T-helper 17 cell (primary cell): Measurements from ENCODE around the gene PHYKPL. TPM values are rescaled to one million over a fixed set of nuclear protein-coding genes. Genes with fewer than 3 reads are reported as not detected.
"Not testable (repeated sequence)": the region's sequence is repeated elsewhere in the genome, so short reads cannot be mapped to it uniquely, and the experiment has no call there.

ENCODE experiments used
- ATAC-seq: fragments of 150-1000 bp; cut with Tn5 transposase; 2 replicates; pipeline ENCODE4 v1.10.0; 2021; ENCODE audit warnings: mild to moderate bottlenecking, moderate library complexity
- DNase-seq, 3 donors: peaks; one replicate each; pipeline versions ENCODE4 v3.0.0 to v3.0.0-alpha.2; 2020 to 2021
- H3K9me3 ChIP-seq: one replicate; pipeline ENCODE4 v1.7.0; 2013; ENCODE audit warnings: low read length, mild to moderate bottlenecking; ENCODE audit not compliant: control insufficient read depth, poor library complexity, severe bottlenecking
- H3K27ac Mint-ChIP-seq: one replicate; pipeline ENCODE4 v1.8.0; 2022; ENCODE audit warnings: mild to moderate bottlenecking, moderate library complexity, mixed read lengths
- H3K27me3 Mint-ChIP-seq: one replicate; pipeline ENCODE4 v1.8.0; 2022; ENCODE audit warnings: mixed read lengths
- H3K36me3 Mint-ChIP-seq: one replicate; pipeline ENCODE4 v1.8.0; 2022; ENCODE audit warnings: low read depth, mixed read lengths
- H3K4me1 Mint-ChIP-seq: one replicate; pipeline ENCODE4 v1.8.0; 2022; ENCODE audit warnings: mild to moderate bottlenecking, mixed read lengths
- H3K4me3 Mint-ChIP-seq: one replicate; pipeline ENCODE4 v1.8.0; 2022; ENCODE audit warnings: mild to moderate bottlenecking, moderate library complexity, mixed read lengths
- total RNA-seq, 4 donors: library from RNA in 2 of 4; stranded (reverse) in 2 of 4; gene quantifications; one replicate each; pipeline ENCODE4 v1.2.3 and lab custom pipeline; 2022 to 2026

The PHYKPL gene
- total RNA-seq, 2 donors from 2014 or later: 86.9 to 107 TPM

DNA sequence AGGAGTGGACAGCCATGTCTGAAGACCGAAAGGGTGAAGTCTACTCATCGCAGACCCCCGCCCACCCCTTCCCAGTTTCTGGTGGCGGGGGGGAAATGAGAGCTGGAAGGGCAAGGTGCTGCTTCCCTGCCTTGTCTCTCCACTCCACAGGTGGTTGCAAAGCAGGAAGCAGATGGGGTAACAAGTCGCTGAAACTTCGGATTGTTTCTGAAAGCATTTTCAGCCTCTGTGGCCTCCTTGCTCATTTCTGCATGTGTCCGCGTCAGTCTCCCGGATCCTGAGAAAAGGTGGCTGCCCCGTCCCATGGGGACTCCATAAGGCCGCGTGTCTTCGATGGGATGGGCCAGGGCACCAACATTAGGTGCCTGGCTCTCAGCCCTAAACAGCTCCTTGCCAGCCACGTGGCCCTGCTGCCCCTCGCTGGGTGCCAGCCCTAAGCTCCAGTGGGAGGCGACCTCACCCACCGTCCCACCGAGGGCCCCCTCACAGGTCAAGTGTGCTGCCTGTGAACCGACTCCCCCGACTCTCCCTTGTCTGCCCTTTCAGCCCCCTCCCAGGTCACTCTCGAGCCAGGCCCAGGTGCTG lies 971 bp downstream of the PHYKPL start:
- Mint-ChIP-seq H3K4me3 (peak overlapping the region; percentile 86), H3K27me3 (no peaks in the 10 kb centered on the region), H3K27ac (peak overlapping the region; percentile 81), H3K36me3 (peaks cover 9% of the 10 kb centered on the region), H3K4me1 (peaks cover 48% of the 10 kb centered on the region)
- H3K9me3 ChIP-seq: no peaks in the 10 kb centered on the region
- no peak for DNase-seq
- peak; percentile 2 for ATAC-seq

DNA sequence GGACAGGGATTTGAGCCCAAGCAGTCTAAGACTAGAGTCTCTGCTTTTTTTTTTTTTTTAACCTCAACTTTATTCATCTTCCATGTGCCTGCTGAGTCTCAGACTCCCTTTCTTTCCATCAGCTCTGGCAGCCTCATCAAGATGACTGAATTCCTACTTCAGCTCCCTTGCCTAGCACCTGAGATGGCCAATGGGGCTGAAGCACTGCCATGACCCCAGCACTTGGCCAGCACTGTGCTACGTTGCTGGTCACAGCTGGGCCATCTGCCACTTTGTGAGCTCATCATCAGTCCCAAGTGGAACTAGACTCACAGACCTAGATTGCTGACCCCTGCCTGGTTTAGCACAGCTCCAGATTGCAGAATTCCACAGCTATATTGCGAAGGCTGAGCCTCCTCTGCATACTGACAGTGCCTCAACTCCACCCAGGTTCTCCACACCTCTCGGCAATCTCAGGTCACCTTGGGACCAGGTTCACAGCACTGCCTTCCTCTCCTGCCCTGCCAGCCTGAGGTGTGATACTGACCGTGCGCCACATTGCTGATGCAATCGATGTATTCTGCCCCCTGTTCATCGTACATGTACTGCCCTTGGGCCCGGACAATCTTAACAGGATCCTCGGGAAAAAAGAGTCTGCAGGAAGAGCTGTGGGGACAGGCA lies 1.6 kb downstream of the PHYKPL start:
- DNase-seq (no peak), ATAC-seq (no peak)
- H3K36me3 Mint-ChIP-seq: peaks cover 9% of the 10 kb centered on the region
- peaks cover 51% of the 10 kb centered on the region for H3K4me1 Mint-ChIP-seq
- H3K9me3 ChIP-seq: no peaks in the 10 kb centered on the region
- H3K4me3 Mint-ChIP-seq: peak overlapping the region; percentile 86
- H3K27ac Mint-ChIP-seq: peak overlapping the region; percentile 81
- no peaks in the 10 kb centered on the region for H3K27me3 Mint-ChIP-seq

DNA sequence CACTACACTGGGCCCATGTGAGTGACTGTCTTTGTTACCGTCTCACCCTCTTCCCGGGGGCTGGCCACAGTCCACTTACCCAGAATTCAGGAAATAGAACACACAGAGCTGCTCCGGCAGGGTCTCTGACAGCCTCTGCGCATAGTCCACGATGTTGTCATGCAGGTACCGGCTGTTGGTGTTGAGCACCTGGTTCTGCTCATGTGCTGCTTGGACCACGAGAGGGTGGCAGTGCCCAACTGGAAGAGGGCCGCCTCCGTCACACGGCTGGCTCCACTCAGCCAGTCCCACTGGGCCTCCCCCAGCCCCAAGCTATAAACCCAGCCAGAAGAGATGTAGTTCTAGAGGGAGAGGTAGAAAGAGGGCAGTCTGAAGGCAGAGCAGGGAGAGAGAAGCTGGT lies 2.7 kb downstream of the PHYKPL start:
- DNase-seq: no peak
- no peaks in the 10 kb centered on the region for H3K27me3 Mint-ChIP-seq
- no peaks in the 10 kb centered on the region for H3K9me3 ChIP-seq
- peaks cover 10% of the 10 kb centered on the region for H3K36me3 Mint-ChIP-seq
- peaks cover 46% of the 10 kb centered on the region for H3K4me1 Mint-ChIP-seq
- H3K4me3 Mint-ChIP-seq: peak overlapping the region; percentile 86
- H3K27ac Mint-ChIP-seq: peak overlapping the region; percentile 81
- no peak for ATAC-seq

DNA sequence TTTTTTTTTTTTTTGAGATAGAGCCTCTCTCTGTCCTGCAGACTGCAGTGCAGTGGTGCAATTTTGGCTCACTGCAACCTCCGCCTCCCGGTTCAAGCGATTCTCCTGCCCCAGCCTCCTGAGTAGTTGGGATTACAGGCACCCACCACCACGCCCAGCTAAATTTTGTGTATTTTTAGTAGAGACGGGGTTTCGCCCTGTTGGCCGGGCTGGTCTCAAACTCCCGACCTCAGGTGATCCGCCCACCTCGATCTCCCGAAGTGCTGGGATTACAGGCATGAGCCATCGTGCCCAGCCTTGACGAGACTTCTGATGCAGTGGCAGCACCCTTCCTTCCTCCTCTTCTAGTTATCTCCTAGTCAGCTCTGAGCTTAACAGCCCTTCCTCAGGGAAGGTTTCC lies 3.5 kb downstream of the PHYKPL start:
- peaks cover 11% of the 10 kb centered on the region for H3K36me3 Mint-ChIP-seq
- H3K4me3 Mint-ChIP-seq: peak overlapping the region; percentile 41
- not testable (repeated sequence) for H3K27ac Mint-ChIP-seq, DNase-seq, H3K9me3 ChIP-seq, ATAC-seq, H3K27me3 Mint-ChIP-seq
- peaks cover 47% of the 10 kb centered on the region for H3K4me1 Mint-ChIP-seq

DNA sequence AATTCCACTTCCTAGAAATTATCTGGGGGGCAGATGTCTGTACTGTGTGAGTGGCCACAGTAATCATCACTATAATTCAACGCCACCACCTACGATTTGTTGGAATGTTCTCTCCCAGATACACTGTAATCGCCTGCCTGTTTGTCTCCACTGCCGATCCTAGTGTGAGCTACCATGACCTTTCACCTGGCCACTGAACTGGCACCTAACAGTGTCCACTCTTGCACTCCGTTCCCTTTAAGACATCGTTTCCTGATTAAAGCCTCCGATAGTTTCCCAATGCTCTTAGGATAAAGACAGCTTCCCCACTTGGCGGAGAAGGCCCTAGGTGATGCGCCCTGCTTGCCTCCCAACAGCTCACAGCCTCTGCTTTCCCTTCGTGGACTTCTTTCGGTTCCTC lies 4.0 kb downstream of the PHYKPL start:
- H3K9me3 ChIP-seq: no peaks in the 10 kb centered on the region
- Mint-ChIP-seq H3K4me3 (no peak overlapping the region), H3K27ac (no peak overlapping the region), H3K27me3 (no peaks in the 10 kb centered on the region), H3K4me1 (peaks cover 52% of the 10 kb centered on the region), H3K36me3 (peaks cover 11% of the 10 kb centered on the region)
- no peak for ATAC-seq
- DNase-seq: no peak

DNA sequence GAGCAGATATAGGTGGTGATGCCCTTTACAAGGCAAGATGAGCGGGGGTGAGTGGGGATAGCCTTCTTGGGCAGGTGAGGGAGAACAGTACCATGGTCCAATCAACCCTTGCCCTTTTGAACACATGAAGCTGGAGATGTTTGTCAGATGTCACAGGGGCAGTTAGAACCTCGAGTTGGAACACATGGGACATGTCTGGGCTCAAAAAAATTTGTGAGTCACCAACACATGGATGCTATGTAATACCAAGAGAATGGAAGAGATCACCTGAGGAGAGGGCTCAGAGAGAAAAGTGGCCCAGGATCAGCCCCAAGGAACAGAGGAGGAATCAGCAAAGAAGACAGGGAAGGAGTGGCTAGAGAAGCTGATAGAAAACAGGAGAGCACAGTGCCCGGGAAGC lies 4.7 kb downstream of the PHYKPL start:
- Mint-ChIP-seq H3K4me1 (peaks cover 56% of the 10 kb centered on the region), H3K27ac (peak overlapping the region; percentile 65), H3K27me3 (no peaks in the 10 kb centered on the region), H3K4me3 (peak overlapping the region; percentile 25), H3K36me3 (peaks cover 11% of the 10 kb centered on the region)
- no peaks in the 10 kb centered on the region for H3K9me3 ChIP-seq
- no peak for ATAC-seq
- DNase-seq: no peak

DNA sequence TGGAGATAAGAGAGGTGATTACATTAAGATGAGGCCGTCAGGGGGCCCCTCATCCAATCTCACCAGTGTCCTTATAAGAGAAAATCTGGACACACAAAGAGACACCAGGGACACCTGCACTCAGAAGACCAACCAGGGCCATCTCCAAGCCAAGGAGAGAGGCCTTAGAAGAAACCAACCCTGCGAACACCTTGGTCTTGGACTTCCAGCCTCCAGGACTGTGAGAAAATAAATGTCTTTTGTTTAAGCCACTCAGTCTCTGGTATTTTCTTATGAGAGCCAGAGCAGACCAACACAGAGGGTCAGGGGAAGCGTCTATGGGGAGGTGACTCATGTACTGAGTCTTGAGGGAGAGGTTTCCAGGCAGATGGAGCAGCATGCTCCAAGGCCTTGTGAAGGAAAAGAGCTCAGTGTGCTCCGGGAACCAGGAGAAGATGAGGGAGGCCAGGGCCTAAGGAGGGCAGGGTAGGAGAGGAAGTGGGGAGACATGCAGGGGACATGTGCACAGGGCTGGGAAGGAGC lies 5.4 kb downstream of the PHYKPL start:
- no peak for ATAC-seq
- H3K4me1 Mint-ChIP-seq: peaks cover 56% of the 10 kb centered on the region
- H3K4me3 Mint-ChIP-seq: peak overlapping the region; percentile 12
- no peaks in the 10 kb centered on the region for H3K9me3 ChIP-seq
- peak overlapping the region; percentile 65 for H3K27ac Mint-ChIP-seq
- peaks cover 11% of the 10 kb centered on the region for H3K36me3 Mint-ChIP-seq
- H3K27me3 Mint-ChIP-seq: no peaks in the 10 kb centered on the region
- no peak for DNase-seq

DNA sequence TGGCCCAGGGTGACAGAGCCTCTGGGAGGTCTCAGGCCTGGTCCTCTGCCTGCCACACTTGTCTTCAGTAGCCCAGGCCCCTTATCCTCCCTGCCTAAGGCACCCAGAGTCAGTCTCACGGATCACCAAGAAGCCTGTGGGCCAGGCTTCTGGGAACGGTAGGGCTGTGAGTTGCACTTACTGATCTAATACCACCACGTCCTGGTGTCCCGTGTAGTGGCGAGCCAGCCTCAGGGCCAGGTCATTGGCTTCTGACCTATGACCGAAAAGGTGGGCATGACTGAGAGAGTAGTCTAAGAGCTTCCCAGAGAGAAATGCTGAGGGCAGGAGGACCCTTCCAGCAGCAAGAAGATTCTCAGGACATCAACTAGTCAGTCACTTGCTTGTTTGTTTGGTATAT lies 7.4 kb downstream of the PHYKPL start:
- no peak for DNase-seq
- H3K4me1 Mint-ChIP-seq: peaks cover 57% of the 10 kb centered on the region
- H3K27me3 Mint-ChIP-seq: no peaks in the 10 kb centered on the region
- ATAC-seq: no peak
- no peaks in the 10 kb centered on the region for H3K9me3 ChIP-seq
- peaks cover 18% of the 10 kb centered on the region for H3K36me3 Mint-ChIP-seq
- no peak overlapping the region for H3K4me3 Mint-ChIP-seq
- peak overlapping the region; percentile 57 for H3K27ac Mint-ChIP-seq

DNA sequence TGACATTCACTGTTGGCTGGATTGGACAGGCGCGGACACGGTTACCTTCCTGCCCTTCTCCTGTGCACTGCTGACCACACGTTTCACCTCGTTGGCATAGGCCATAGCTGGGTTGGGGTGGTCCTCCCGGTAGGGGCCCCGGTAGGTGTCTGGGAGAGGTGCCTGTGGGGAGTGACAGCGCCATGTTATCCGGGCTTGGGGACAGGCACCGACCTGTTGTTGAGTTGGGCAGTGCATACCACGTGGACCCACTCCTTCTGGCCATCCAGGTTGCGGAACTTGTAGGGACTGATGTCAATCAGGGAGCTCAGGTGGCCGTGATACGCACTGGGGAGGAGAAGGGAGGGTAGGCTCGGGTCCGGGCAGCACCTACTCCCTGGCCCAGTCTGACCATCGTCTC lies 8.2 kb downstream of the PHYKPL start:
- DNase-seq (no peak), ATAC-seq (no peak)
- H3K9me3 ChIP-seq: no peaks in the 10 kb centered on the region
- H3K4me1 Mint-ChIP-seq: peaks cover 50% of the 10 kb centered on the region
- H3K36me3 Mint-ChIP-seq: peaks cover 18% of the 10 kb centered on the region
- no peaks in the 10 kb centered on the region for H3K27me3 Mint-ChIP-seq
- H3K27ac Mint-ChIP-seq: peak overlapping the region; percentile 83
- no peak overlapping the region for H3K4me3 Mint-ChIP-seq

DNA sequence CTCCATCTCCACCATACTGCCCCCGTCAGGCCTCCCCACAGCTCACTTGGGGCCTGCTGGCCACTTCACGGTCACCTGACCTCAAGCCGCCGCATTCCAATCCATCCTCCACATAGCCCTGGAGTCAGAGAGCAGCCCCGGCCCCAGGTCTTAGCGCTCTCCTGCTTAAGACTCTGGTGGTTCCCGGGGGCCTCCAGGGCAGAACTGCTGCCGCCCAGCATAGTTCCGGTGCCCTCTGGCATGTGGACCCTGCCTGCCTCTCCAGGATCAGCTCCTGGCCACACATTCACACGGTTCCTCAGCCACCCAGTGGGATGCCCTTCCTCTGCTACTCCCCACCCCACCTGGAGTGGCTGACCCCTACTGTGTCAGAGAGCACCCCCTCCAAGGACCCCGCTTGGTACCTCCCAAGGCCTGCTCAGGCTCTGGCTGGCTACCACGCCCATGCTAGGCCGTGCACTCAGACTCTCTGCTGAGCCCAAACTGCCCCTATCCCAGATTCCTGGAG lies 8.7 kb downstream of the PHYKPL start:
- Mint-ChIP-seq H3K4me3 (peak overlapping the region; percentile 52), H3K27ac (peak overlapping the region; percentile 83), H3K4me1 (peaks cover 45% of the 10 kb centered on the region), H3K27me3 (no peaks in the 10 kb centered on the region), H3K36me3 (peaks cover 18% of the 10 kb centered on the region)
- DNase-seq (no peak), ATAC-seq (no peak)
- H3K9me3 ChIP-seq: no peaks in the 10 kb centered on the region

DNA sequence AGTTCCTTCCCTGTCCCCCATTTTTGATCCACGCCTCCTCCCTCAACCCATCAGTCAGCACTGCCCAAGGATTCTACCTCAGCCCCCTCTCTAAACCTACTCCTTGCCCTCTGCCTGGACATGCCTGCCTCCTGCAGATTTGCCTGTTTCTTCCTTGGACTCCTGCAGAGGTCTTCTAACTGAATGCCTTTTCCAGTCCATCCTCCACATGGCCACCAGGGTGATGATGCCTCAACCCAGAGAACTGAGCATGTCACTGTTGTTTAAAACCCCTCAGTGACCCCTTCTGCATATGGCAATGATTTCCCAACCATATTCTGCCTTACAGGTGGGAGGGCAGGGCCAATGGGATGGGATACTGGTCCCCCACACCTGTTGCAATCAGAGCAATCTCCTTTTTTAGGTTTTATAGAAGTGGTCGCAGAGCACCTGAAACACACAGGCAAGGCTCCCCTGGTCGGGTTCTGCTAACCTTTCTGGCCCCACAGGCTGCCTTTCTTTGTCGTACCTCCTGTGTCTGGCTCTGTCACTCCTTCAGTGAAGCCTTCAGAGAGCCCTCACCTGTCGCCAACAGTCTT lies 9.3 kb downstream of the PHYKPL start:
- H3K36me3 Mint-ChIP-seq: peaks cover 18% of the 10 kb centered on the region
- no peaks in the 10 kb centered on the region for H3K27me3 Mint-ChIP-seq
- no peak for DNase-seq
- ATAC-seq: no peak
- H3K4me3 Mint-ChIP-seq: no peak overlapping the region
- peaks cover 44% of the 10 kb centered on the region for H3K4me1 Mint-ChIP-seq
- peak overlapping the region; percentile 83 for H3K27ac Mint-ChIP-seq
- H3K9me3 ChIP-seq: no peaks in the 10 kb centered on the region

DNA sequence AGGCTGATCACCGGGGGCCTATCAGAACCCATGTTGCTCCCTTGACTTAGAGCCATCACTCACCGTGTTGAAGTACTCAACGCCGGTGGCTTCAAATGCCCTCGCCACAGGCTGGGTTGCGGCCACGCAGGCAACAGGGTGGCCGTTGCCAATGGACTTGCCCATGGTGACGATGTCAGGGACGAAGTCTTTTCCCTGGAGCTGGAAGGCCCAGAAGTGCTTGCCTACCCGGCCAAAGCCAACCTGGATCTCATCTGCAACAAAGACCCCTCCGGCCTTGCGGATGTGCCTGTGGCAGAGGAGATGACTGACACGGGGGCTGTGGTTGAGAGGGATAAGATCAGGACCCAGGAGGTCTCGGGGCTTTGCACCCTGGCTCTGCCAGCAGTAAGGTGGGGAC lies 10.3 kb downstream of the PHYKPL start:
- no peak for ATAC-seq
- peak overlapping the region; percentile 83 for H3K27ac Mint-ChIP-seq
- peaks cover 36% of the 10 kb centered on the region for H3K4me1 Mint-ChIP-seq
- H3K36me3 Mint-ChIP-seq: peaks cover 9% of the 10 kb centered on the region
- DNase-seq: no peak
- H3K27me3 Mint-ChIP-seq: no peaks in the 10 kb centered on the region
- no peaks in the 10 kb centered on the region for H3K9me3 ChIP-seq
- no peak overlapping the region for H3K4me3 Mint-ChIP-seq

DNA sequence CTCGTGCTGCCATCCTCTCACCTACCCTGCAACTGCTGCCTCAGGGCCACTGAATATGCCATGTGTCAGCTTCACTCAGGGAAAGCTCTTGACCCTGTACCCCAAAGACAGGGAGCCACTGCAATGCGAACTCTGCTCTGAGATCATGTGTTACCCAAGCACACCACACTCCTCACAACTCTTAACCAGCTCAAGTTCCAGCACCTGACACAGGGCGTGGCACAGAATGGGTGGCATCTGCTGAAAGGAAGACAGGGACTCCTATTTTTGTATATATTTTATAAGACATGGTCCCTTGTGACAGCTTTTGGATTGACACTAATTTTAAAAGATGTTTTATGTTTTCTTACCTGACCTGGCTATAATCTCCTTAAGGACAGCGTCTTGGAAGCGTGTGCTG lies 10.7 kb downstream of the PHYKPL start:
- no peak for DNase-seq
- Mint-ChIP-seq H3K4me1 (peaks cover 33% of the 10 kb centered on the region), H3K27ac (peak overlapping the region; percentile 83), H3K36me3 (peaks cover 9% of the 10 kb centered on the region), H3K27me3 (no peaks in the 10 kb centered on the region), H3K4me3 (no peak overlapping the region)
- ATAC-seq: peak; percentile 26
- H3K9me3 ChIP-seq: no peaks in the 10 kb centered on the region
